ENCODE results near the gene WSB1.

Gene WSB1

DNA sequence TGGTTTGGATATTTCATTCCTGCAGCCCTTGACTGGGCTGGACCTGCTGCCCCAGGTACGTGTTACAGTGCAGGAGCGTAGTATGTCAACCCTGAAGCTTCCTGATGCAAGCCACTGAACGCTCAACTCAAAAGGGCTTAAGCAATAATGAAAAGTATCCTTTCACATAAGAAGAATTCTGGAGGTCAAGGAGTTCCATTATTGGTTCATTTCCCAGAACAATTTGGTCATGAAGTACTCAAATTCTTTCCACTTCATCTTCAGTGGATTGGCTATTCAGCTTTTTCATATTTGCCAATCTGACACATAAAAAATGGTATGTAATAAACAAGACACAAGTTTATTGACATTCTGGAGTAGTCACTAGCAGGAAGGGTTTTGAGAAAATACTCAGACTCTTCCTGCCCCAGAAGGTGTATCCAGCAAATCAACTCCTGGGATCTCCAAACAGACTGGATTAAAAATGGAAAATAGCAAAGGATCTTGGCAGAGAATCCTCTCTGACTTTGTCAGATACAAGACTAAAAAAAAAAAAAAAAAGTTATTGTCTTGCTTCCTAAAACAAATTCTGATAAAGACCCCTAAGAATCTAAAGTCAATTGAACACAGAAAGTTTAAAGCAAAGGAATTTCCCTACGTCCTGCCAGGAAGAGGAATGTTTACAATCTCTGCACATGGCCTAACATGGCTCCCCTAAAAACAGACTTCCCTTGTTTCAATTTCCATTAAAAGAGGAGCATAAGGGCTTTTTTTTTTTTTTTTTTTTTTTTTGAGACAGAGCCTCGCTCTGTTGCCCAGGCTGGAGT lies 37.5 kb upstream of the WSB1 start:
- Histone ChIP-seq H3K9me3 (ENCODE audit: low read length) (no peaks in the 10 kb centered on the region), H3K27me3 (ENCODE audit: insufficient read depth, low read length) (0 out of 2 replicates have a peak, but pooled peaks cover 3% of the 10 kb centered on the region), H3K4me3 (ENCODE audit: low read depth, low read length, poor library complexity, severe bottlenecking) (no peak overlapping the region), H3F3A (ENCODE audit: insufficient read depth, low read length) (no peaks in the 10 kb centered on the region), H2AFZ (ENCODE audit: low read length) (no peak overlapping the region), H3K9me2 (ENCODE audit: low read depth, low read length) (no peaks in the 10 kb centered on the region), H3K36me3 (ENCODE audit: insufficient read depth, low read length) (no peaks in the 10 kb centered on the region), H3K4me1 (ENCODE audit: insufficient read depth, low read length, severe bottlenecking) (no peaks in the 10 kb centered on the region), H4K20me1 (ENCODE audit: insufficient read depth, low read length) (no peaks in the 10 kb centered on the region), H3K79me2 (ENCODE audit: insufficient read depth, low read length) (no peaks in the 10 kb centered on the region), H3K27ac (ENCODE audit: low read depth, low read length, poor library complexity, severe bottlenecking) (no peak overlapping the region), H3K9ac (ENCODE audit: low read length) (no peak overlapping the region), H3K4me2 (ENCODE audit: low read length) (no peak overlapping the region)
- TF ChIP-seq, protein P1, sequence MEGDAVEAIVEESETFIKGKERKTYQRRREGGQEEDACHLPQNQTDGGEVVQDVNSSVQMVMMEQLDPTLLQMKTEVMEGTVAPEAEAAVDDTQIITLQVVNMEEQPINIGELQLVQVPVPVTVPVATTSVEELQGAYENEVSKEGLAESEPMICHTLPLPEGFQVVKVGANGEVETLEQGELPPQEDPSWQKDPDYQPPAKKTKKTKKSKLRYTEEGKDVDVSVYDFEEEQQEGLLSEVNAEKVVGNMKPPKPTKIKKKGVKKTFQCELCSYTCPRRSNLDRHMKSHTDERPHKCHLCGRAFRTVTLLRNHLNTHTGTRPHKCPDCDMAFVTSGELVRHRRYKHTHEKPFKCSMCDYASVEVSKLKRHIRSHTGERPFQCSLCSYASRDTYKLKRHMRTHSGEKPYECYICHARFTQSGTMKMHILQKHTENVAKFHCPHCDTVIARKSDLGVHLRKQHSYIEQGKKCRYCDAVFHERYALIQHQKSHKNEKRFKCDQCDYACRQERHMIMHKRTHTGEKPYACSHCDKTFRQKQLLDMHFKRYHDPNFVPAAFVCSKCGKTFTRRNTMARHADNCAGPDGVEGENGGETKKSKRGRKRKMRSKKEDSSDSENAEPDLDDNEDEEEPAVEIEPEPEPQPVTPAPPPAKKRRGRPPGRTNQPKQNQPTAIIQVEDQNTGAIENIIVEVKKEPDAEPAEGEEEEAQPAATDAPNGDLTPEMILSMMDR (IDR thresholded peaks at IDR 0.05; ENCODE audit: low read length), result no peak
- TF ChIP-seq EZH2 (IDR thresholded peaks at IDR 0.05; ENCODE audit: borderline replicate concordance, low read length), result no peak

DNA sequence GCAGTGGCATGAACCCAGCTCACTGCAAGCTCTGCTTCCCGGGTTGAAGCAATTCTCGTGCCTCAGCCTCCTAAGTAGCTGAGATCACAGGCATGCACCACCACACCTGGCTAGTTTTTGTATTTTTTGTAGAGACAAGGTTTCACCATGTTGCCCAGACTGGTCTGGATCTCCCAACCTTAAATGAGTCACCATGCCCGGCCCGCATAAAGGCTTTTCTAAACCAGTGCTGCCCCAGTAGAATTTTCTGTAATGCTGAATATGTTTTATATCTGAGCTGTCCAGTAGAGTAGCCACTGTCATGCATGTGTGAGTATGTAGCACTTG lies 36.9 kb upstream of the WSB1 start:
- no peaks in the 10 kb centered on the region for H4K20me1 ChIP-seq (ENCODE audit: insufficient read depth, low read length)
- no peak for TF ChIP-seq EZH2 (IDR thresholded peaks at IDR 0.05; ENCODE audit: borderline replicate concordance, low read length)
- TF ChIP-seq, protein P1 (IDR thresholded peaks at IDR 0.05; ENCODE audit: low read length), result no peak
- no peaks in the 10 kb centered on the region for H3F3A ChIP-seq (ENCODE audit: insufficient read depth, low read length)
- H3K79me2 ChIP-seq (ENCODE audit: insufficient read depth, low read length), result no peaks in the 10 kb centered on the region
- H3K9me2 ChIP-seq (ENCODE audit: low read depth, low read length), result no peaks in the 10 kb centered on the region
- H3K4me2 ChIP-seq (ENCODE audit: low read length), result no peak overlapping the region
- no peaks in the 10 kb centered on the region for H3K4me1 ChIP-seq (ENCODE audit: insufficient read depth, low read length, severe bottlenecking)
- H3K27me3 ChIP-seq (ENCODE audit: insufficient read depth, low read length), result 0 out of 2 replicates have a peak, but pooled peaks cover 3% of the 10 kb centered on the region
- no peak overlapping the region for H3K4me3 ChIP-seq (ENCODE audit: low read depth, low read length, poor library complexity, severe bottlenecking)
- H3K9ac ChIP-seq (ENCODE audit: low read length), result no peak overlapping the region
- no peak overlapping the region for H3K27ac ChIP-seq (ENCODE audit: low read depth, low read length, poor library complexity, severe bottlenecking)
- no peaks in the 10 kb centered on the region for H3K36me3 ChIP-seq (ENCODE audit: insufficient read depth, low read length)
- H2AFZ ChIP-seq (ENCODE audit: low read length), result no peak overlapping the region
- H3K9me3 ChIP-seq (ENCODE audit: low read length), result no peaks in the 10 kb centered on the region

DNA sequence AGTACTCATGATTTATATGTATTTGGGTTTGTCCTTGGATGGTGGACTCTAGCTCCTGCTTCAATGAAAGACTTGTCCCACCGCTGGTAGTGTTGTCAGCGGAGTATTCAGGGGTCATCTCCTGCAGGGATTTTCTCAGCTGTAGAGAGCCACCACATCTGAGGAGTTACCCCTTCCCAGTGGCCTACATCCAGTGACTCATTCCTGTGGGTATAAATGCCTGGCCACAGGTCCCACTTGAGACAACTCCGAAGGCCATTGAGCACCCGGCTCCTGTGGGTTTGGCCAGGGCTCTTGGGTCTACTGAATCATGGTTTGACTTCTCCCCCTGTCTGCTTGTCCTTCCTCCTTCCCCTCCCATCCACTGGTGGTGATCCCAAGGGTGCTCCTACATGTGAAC lies 34.6 kb upstream of the WSB1 start:
- no peaks in the 10 kb centered on the region for H3K9me3 ChIP-seq (ENCODE audit: low read length)
- no peak overlapping the region for H3K4me3 ChIP-seq (ENCODE audit: low read depth, low read length, poor library complexity, severe bottlenecking)
- H3K4me1 ChIP-seq (ENCODE audit: insufficient read depth, low read length, severe bottlenecking), result no peaks in the 10 kb centered on the region
- no peak overlapping the region for H3K4me2 ChIP-seq (ENCODE audit: low read length)
- H3K9ac ChIP-seq (ENCODE audit: low read length), result no peak overlapping the region
- no peaks in the 10 kb centered on the region for H3F3A ChIP-seq (ENCODE audit: insufficient read depth, low read length)
- no peaks in the 10 kb centered on the region for H3K79me2 ChIP-seq (ENCODE audit: insufficient read depth, low read length)
- H3K27me3 ChIP-seq (ENCODE audit: insufficient read depth, low read length), result 0 out of 2 replicates have a peak, but pooled peaks cover 3% of the 10 kb centered on the region
- H2AFZ ChIP-seq (ENCODE audit: low read length), result no peak overlapping the region
- no peaks in the 10 kb centered on the region for H3K36me3 ChIP-seq (ENCODE audit: insufficient read depth, low read length)
- TF ChIP-seq, protein P1 (IDR thresholded peaks at IDR 0.05; ENCODE audit: low read length), result no peak
- no peak for TF ChIP-seq EZH2 (IDR thresholded peaks at IDR 0.05; ENCODE audit: borderline replicate concordance, low read length)
- no peaks in the 10 kb centered on the region for H4K20me1 ChIP-seq (ENCODE audit: insufficient read depth, low read length)
- H3K27ac ChIP-seq (ENCODE audit: low read depth, low read length, poor library complexity, severe bottlenecking), result no peak overlapping the region
- H3K9me2 ChIP-seq (ENCODE audit: low read depth, low read length), result no peaks in the 10 kb centered on the region
